HG03095 (cell line): Measurements from ENCODE around the gene GNPTAB.

Source experiments
- ATAC-seq: cut with Tn5 transposase; IDR thresholded peaks from one replicate; pipeline ENCODE4 v1.9.1; 2021; ENCODE audit warnings: moderate library complexity; ENCODE audit not compliant: unreplicated experiment

GNPTAB gene

GRCh38 chr12:101775816-101776215 is 54.9 kb downstream of the GNPTAB start:
- no peak for ATAC-seq

DNA sequence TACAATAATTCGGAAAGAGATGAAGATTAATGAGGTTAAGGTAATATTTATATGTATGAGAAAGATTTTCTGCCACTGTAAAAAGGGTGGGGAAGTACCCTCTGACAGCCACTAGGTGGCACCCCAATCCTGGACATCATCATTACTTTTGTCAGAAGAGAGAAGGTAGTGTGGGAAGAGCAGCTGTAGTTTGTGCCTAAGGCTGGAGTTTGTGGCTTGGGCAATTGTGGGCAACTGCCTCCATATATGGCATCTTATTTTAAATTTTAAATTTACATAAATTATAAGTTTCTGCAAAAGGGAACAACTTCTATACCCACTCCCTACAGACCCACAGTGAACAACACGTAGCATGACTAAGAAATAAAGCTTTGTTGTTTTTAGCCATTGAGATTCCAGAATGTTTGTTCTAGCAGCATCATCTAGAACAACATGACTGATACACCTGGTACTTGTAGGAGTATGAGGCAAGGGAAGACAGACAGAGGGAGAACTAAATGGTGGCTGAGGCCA is 57.1 kb downstream of the GNPTAB start:
- ATAC-seq: peak; percentile 76

GRCh38 chr12:101772012-101772775 is 58.6 kb downstream of the GNPTAB start:
- no peak for ATAC-seq

- no peak for ATAC-seq
Observed at GRCh38 chr12:101769865-101770264, 60.9 kb downstream of the GNPTAB start.

DNA sequence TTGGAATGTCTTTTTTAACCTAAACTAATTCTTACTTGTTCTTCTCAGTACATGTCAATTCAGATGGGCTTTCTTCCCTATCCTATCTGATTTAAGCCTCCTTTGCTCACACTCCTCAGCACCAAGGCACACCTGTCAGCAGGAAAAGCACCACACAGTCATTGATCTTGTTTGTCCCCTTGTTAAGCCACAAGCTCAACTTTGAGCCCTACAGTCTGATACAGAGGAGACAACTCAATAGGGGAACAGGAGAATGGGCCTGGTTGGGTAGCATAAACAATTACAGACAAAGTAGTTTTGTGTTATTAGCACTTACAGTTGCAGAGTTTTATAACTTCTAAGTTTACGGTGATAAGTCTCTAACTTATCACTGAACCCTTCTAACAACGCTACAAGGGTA is 62.0 kb downstream of the GNPTAB start:
- no peak for ATAC-seq

DNA sequence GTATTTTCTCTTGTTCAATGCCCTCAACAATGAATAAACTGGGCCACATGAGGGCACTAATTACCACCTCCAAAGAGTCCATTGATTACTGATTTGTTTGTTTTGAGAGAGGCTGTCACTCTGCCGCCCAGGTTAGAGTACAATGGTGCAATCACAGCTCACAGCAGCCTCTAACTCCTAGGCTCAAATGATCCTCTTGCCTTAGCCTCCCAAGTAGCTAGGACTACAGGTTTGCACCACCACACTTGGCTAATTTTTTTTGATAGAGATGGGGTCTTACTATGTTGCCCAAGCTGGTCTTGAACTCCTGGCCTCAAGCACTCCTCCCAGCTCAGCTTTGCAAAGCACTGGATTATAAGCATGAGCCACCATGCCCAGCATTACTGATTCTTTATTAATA is 63.2 kb downstream of the GNPTAB start:
- no peak for ATAC-seq

DNA sequence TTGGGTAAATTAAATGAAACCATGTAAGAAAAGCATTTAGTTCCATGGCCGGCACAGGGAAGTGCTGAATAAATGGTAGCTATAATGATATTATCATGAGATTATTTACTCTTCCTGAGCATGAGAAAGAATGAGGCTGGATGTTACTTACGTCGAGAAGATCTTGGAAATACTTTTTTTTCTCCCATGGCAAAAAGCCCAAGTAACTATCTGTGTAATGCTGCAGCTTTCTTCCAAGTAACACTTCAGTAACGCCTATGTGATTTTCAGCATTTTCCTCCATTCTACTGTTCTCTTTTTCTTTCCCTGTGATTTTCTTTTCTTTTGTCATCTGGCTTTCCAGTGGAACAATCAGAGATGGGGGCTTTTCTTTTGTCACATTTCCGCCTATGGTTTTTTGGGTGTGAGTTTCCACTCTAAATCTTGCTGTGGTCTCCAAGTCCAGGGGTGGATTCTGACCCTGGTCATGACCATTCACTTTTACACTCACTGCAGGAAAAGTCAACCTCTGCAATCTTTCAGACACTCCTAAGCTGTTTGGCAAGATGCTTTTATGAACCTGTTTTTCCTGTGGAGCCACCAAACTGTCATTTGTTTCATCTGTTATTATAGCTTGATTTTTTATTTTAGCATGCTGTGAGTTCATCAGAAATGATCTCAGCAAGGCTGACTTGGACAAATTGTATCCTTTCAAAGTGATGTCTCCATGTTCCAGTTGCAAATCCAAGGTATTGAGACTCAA is 66.5 kb downstream of the GNPTAB start:
- ATAC-seq: no peak

- ATAC-seq: no peak
Observed at GRCh38 chr12:101763246-101763931, 67.4 kb downstream of the GNPTAB start.

DNA sequence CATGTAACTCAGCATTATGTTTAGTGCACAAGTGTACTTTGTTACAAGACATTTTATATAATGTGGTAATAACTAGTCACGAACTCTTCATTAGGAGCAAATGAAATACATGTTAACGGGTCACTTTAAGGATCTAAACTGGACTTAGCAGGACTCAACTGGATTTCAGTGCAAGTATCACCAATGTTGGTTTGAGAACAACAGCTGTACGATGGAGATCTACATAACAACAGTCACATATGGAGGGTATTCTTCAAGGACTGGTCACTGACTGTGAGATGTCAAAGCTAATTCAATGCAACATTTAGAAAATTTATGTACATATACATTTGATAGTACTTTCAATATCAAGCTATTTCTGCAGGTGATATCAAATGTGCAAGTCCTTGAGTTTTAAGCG is 69.0 kb downstream of the GNPTAB start:
- ATAC-seq: no peak

- no peak for ATAC-seq
Observed at GRCh38 chr12:101761350-101761749, 69.4 kb downstream of the GNPTAB start.

GRCh38 chr12:101759396-101760047 is 71.2 kb downstream of the GNPTAB start:
- peak; percentile 57 for ATAC-seq

DNA sequence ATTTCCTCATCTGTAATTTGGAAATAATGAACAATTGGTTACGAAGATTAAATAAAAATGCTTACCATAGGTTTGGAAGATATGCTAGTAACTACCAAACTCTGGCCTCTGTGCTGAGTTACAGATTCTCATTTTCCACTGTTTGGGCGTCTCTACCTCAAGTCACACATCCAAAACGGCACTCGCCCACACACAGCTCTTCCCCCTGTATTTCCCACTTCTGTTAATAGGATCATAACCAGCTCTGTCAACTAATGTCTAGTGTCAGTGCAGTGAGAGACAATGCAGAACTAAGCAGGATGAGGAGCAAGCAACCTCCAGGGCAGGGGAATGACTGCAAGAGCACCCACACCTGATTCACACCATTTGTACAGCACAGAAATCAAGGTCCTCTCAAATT is 80.6 kb downstream of the GNPTAB start:
- no peak for ATAC-seq

GRCh38 chr12:101749657-101750056 is 81.1 kb downstream of the GNPTAB start:
- ATAC-seq: no peak

DNA sequence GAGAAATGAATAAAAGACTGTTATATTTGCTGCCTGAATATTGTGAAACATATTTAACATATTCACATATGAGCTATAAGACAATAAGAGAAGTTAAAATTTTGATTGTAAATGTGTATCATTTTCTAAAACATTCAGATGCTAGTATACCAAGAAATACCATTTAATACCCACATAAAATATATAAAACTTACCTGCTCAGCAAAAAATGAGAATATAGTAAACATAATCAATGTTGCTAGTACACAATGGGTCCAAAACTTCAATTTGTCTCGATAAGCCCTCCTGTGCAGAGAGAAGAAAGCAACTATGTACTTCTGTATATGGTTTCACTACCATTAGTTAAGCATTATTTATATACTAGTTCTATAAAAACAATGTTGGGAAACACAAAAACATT is 81.9 kb downstream of the GNPTAB start:
- no peak for ATAC-seq

- no peak for ATAC-seq
Observed at GRCh38 chr12:101747697-101748096, 83.1 kb downstream of the GNPTAB start.

DNA sequence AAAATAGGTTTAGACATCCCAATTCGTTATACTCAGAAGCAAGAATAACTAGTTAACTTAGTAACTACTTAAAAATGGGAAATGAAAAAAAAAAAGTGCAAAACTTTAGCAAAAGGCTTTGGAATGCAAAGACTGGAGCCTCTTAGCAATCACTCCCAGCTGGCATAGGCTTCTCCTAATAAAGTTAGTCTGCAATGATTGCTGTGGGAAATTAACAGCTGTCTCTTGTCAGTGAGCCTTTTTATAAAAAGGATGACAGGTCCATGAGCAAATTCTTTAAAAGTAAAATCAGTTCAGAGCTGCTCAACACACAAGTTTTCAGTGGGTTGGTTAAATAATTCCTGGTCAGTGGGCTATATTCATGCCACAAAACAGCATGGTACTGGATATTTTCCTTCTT is 84.1 kb downstream of the GNPTAB start:
- no peak for ATAC-seq

- ATAC-seq: no peak
Observed at GRCh38 chr12:101746196-101746595, 84.6 kb downstream of the GNPTAB start.

DNA sequence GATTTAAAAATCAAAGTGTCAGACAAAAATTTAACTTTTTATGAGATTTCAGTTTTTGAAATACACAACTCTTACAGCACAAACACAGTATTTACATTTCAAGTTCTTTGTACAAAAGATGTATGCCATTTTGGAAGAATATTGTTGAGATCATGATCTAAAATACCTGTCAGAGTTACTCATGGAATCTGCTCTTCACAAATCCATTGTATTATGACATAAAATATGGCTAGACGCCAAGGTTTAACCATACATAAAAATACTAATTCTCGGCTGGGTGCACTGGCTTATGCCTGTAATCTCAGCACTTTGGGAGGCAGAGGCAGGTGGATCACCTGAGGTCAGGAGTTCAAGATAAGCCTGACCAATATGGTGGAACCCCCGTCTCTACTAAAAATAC is 85.3 kb downstream of the GNPTAB start:
- no peak for ATAC-seq

- peak; percentile 97 for ATAC-seq
Observed at GRCh38 chr12:101743724-101744472, 86.9 kb downstream of the GNPTAB start.

GRCh38 chr12:101743242-101743641 is 87.5 kb downstream of the GNPTAB start:
- no peak for ATAC-seq
